HL-60 (cell line): ENCODE results near the gene SCUBE2.
"Not testable (repeated sequence)": the region's sequence is repeated elsewhere in the genome, so short reads cannot be mapped to it uniquely, and the experiment has no call there.

ENCODE experiments used
- DNase-seq, 2 experiments: peaks; one replicate each; pipeline ENCODE4 v3.0.0-alpha.2; 2010 to 2020; ENCODE audit warnings: low read depth in 1 of 2, low spot score in 1 of 2
- H3K27ac ChIP-seq: fragments of 250-450 bp; sonication (Bioruptor Pico); replicated peaks from 2 replicates; pipeline ENCODE4 v1.5.1; 2020; ENCODE audit warnings: mild to moderate bottlenecking, moderate library complexity
- H3K27me3 ChIP-seq: fragments of 250-450 bp; sonication (Bioruptor Pico); 2 replicates; pipeline ENCODE4 v1.5.1; 2021; ENCODE audit warnings: mild to moderate bottlenecking, moderate library complexity; ENCODE audit not compliant: insufficient read depth, poor library complexity, severe bottlenecking
- H3K4me3 ChIP-seq: replicated peaks from 2 replicates; pipeline ENCODE4 v1.5.1; 2011; ENCODE audit warnings: mild to moderate bottlenecking, control low read depth, low read length; ENCODE audit not compliant: insufficient read depth
- GABPA ChIP-seq: IDR thresholded peaks from 2 replicates; pipeline ENCODE4 v1.6.1; 2012; ENCODE audit warnings: low read depth
- POLR2AphosphoS5 ChIP-seq: IDR thresholded peaks from 2 replicates; pipeline ENCODE4 v1.6.1; 2012; ENCODE audit warnings: low read depth
- SPI1 ChIP-seq: IDR thresholded peaks from 2 replicates; pipeline ENCODE4 v1.6.1; 2012; ENCODE audit warnings: low read depth, mild to moderate bottlenecking, borderline replicate concordance
- TF ChIP-seq, protein P1 (sequence below): IDR thresholded peaks from one replicate; pipeline ENCODE4 v1.5.1; 2011; ENCODE audit warnings: low read length, control low read depth, inconsistent platforms; ENCODE audit not compliant: insufficient read depth
- TF ChIP-seq, protein P2 (sequence below): IDR thresholded peaks from 2 replicates; pipeline ENCODE4 v1.6.1; 2012; ENCODE audit warnings: low read depth; ENCODE audit not compliant: insufficient replicate concordance

Gene SCUBE2

GRCh38 chr11:8997451-8997850, 93.9 kb downstream of the SCUBE2 start:
- Histone ChIP-seq H3K4me3 (no peak overlapping the region), H3K27ac (no peak overlapping the region), H3K27me3 (no peaks in the 10 kb centered on the region)
- TF ChIP-seq, protein P1, sequence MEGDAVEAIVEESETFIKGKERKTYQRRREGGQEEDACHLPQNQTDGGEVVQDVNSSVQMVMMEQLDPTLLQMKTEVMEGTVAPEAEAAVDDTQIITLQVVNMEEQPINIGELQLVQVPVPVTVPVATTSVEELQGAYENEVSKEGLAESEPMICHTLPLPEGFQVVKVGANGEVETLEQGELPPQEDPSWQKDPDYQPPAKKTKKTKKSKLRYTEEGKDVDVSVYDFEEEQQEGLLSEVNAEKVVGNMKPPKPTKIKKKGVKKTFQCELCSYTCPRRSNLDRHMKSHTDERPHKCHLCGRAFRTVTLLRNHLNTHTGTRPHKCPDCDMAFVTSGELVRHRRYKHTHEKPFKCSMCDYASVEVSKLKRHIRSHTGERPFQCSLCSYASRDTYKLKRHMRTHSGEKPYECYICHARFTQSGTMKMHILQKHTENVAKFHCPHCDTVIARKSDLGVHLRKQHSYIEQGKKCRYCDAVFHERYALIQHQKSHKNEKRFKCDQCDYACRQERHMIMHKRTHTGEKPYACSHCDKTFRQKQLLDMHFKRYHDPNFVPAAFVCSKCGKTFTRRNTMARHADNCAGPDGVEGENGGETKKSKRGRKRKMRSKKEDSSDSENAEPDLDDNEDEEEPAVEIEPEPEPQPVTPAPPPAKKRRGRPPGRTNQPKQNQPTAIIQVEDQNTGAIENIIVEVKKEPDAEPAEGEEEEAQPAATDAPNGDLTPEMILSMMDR, result no peak
- TF ChIP-seq, protein P2, sequence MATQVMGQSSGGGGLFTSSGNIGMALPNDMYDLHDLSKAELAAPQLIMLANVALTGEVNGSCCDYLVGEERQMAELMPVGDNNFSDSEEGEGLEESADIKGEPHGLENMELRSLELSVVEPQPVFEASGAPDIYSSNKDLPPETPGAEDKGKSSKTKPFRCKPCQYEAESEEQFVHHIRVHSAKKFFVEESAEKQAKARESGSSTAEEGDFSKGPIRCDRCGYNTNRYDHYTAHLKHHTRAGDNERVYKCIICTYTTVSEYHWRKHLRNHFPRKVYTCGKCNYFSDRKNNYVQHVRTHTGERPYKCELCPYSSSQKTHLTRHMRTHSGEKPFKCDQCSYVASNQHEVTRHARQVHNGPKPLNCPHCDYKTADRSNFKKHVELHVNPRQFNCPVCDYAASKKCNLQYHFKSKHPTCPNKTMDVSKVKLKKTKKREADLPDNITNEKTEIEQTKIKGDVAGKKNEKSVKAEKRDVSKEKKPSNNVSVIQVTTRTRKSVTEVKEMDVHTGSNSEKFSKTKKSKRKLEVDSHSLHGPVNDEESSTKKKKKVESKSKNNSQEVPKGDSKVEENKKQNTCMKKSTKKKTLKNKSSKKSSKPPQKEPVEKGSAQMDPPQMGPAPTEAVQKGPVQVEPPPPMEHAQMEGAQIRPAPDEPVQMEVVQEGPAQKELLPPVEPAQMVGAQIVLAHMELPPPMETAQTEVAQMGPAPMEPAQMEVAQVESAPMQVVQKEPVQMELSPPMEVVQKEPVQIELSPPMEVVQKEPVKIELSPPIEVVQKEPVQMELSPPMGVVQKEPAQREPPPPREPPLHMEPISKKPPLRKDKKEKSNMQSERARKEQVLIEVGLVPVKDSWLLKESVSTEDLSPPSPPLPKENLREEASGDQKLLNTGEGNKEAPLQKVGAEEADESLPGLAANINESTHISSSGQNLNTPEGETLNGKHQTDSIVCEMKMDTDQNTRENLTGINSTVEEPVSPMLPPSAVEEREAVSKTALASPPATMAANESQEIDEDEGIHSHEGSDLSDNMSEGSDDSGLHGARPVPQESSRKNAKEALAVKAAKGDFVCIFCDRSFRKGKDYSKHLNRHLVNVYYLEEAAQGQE, result no peak
- peak; percentile 43; the same call in 1 of the 2 replicates for TF ChIP-seq SPI1
- DNase-seq, result no peak

DNA sequence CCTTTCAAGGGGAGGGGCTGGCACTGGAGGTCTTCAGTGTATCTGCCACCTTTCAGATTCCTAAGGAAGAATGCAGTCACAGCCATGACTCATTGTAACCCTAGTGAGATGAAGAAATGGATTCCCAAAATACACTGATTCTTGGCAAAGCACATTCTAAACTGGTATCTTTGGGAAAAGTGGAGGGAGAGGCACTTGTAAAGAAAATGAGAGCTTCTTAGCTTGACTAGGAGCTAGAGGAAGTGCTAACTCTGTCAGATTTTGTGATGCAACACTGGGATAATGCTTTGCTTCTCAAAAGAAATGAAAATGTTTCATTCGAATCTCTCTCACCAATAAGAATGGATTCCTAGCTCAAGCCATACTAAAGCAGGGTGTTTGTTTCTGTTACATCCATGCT, 101.9 kb downstream of the SCUBE2 start:
- no peak for DNase-seq
- TF ChIP-seq, protein P2, result no peak
- TF ChIP-seq POLR2AphosphoS5 (no peak), GABPA (no peak), SPI1 (no peak; the same call in 1 of the 2 replicates)
- TF ChIP-seq, protein P1, result no peak
- no peak overlapping the region for H3K4me3 ChIP-seq
- H3K27ac ChIP-seq, result no peak overlapping the region
- no peaks in the 10 kb centered on the region for H3K27me3 ChIP-seq

DNA sequence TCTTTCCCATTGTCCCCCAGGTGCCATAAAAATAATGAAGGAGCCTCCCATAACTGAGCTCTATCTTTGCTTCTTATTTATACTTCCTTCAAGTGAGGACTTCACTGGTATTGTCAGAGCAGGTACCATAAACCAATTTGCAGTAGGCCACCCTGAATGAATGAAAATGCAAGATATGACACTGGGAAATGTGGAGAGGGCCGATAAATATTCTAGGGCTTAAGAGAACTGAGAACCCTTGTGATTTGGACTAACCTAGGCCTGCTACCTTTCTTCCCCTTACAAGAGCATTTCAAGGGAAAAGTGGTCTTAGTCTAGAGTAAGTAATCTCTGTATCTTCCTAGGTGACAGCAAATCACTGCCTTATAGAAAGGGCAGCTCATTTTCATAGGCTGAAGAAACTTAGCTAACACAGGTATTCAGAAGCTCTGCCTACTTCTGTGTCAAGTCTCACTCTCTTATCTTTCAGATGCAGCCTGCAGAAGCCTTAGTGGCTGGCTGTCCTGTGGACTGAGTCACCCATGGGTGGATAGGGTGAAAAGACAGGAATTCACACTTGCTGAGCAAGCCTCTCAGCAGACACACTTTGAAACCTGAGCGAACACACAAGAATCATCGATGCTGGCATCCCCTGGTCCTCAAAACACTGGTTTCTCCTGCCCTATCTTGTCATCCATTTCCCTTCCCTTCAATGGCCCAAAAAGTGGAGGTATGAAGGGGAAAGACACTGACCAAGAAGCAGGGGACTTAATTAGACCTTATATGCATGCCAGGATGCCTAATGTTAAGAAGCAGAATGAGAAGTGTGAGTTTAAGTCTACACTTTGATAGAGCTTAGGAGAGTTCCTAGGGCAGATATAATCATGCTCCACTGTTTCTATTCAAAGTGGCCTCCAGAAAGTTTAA, 102.8 kb downstream of the SCUBE2 start:
- no peaks in the 10 kb centered on the region for H3K27me3 ChIP-seq
- DNase-seq, result no peak
- H3K27ac ChIP-seq, result no peak overlapping the region
- no peak overlapping the region for H3K4me3 ChIP-seq
- TF ChIP-seq GABPA, result no peak

GRCh38 chr11:8987446-8987845, 104.0 kb downstream of the SCUBE2 start:
- Histone ChIP-seq H3K27me3 (no peaks in the 10 kb centered on the region), H3K4me3 (no peak overlapping the region), H3K27ac (no peak overlapping the region)
- DNase-seq, result no peak
- TF ChIP-seq, protein P1, result no peak
- TF ChIP-seq SPI1, result no peak
- no peak for TF ChIP-seq GABPA
- TF ChIP-seq, protein P2, result no peak
- TF ChIP-seq POLR2AphosphoS5, result no peak

DNA sequence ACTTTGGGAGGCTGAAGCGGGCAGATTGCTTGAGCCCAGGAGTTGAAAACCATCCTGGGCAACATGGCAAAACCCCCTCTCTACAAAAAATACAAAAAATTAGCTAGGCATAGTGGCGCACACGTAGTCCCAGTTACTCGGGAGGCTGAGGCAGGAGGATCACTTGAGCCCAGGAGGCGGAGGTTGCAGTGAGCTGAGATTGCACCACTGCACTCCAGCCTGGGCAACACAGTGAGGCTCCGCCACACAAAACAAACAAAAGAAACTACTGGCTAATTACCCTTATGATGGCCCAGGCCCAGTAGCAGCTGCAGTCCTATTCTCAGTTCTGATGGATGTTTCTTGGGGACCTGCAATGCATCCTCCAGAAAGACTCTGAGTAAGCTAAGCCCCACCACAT, 104.6 kb downstream of the SCUBE2 start:
- DNase-seq, result not testable (repeated sequence)

More for the DNA sequence above, 104.6 kb downstream of the SCUBE2 start:
- not testable (repeated sequence) for H3K27ac ChIP-seq, H3K4me3 ChIP-seq, H3K27me3 ChIP-seq
